GM21737 (cell line): ENCODE results near the gene RCN2.
"Not testable (repeated sequence)": the region's sequence is repeated elsewhere in the genome, so short reads cannot be mapped to it uniquely, and the experiment has no call there.

Experiments used
- ATAC-seq: cut with Tn5 transposase; IDR thresholded peaks from one replicate; pipeline ENCODE4 v1.9.1; 2021; ENCODE audit warnings: mild to moderate bottlenecking, moderate library complexity; ENCODE audit not compliant: unreplicated experiment

The RCN2 gene

GRCh38 chr15:76932135-76932966 lies 802 bp downstream of the RCN2 start:
- ATAC-seq, result no peak

DNA sequence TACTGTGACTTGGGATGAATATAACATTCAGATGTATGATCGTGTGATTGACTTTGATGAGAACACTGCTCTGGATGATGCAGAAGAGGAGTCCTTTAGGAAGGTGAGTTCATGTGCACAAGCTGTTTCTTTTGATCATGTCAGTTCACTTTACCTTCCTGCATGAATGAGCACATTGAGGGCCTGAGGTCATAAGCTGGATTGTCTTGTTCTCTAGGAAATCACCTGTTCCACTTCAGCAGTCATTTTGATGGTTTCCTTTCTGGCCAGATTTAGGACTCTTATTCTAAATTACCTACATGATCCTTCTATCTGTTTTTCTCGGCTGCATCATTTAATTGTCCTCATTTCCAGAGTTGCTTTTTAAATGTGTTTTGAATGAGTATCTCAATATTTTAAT lies 4.1 kb downstream of the RCN2 start:
- ATAC-seq, result no peak

GRCh38 chr15:76936671-76937070 lies 5.1 kb downstream of the RCN2 start:
- no peak for ATAC-seq

DNA sequence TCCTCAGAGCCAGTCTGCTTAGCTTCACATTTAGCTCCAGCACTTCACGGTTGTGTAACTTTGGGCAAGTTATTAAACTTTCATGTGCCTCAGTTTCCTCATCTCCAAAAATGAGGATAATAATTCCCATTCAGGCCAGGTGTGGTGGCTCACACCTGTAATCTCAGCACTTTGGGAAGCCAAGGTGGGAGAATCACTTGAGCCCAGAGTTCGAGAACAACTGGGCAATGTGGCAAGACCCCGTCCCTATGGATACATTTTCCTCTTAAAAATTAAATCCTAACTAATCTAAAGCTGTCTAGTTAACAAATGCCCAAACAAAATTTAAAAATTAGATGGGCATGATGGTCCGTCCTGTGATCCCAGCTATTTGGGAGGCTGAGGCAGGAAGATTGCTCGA lies 7.2 kb downstream of the RCN2 start:
- ATAC-seq, result no peak

DNA sequence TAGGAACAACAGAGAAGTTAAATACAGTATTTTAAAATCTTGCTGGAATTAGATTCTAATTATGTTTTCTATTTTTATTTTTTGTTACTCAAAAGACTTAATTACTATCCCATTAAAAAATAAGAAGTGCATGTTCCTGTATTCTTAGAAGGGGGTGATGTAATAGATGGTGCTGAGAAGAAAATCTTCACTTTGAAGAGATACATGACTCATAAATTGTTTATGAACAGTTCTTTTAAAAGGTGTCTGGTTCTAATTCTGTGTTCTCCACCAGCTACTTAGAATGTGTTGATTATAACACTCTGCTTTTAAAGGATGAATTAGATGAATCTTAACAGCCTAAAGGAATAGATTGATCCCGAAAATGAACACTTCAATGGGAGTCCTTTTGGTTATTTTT lies 8.2 kb downstream of the RCN2 start:
- no peak for ATAC-seq

DNA sequence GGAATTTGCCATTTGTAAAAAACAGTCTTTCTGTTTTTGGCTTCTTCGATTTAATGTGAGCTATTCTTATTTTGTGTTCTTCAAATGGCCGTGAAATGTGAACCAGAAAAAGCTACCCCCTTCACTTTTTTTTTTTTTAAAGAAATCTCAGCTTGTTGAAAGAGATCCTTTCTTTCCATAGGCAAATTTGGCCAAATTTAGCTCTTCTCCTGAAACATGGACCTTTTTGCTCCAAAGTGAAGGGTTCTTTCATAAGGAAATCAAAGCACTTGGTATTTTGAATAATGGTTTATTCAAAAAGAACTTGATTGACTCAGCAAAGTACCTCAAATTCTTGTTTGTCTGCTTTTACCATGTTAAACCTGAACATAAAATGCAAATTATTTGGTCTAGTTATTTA lies 10.1 kb downstream of the RCN2 start:
- ATAC-seq, result no peak

GRCh38 chr15:76942331-76942730 lies 10.8 kb downstream of the RCN2 start:
- no peak for ATAC-seq

- no peak for ATAC-seq
These were observed 14.0 kb downstream of the RCN2 start for GRCh38 chr15:76945494-76946093.

DNA sequence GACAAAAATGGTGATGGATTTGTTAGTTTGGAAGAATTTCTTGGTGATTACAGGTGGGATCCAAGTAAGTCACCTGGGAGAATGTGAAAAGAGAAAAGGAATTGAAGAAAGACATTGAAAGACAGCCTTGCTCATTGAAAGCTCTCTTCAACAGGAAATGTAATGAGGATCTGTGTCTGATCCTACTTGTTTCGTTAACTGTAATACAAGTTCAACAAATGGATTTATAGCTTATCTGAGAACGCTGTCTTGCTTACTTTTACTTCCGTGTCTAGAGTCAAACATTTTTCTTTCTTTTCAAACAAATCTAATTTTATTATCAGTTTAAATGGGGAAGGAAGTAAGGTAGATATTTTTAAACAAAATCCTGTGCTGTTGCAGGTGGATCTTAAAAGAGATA lies 15.9 kb downstream of the RCN2 start:
- ATAC-seq, result no peak

DNA sequence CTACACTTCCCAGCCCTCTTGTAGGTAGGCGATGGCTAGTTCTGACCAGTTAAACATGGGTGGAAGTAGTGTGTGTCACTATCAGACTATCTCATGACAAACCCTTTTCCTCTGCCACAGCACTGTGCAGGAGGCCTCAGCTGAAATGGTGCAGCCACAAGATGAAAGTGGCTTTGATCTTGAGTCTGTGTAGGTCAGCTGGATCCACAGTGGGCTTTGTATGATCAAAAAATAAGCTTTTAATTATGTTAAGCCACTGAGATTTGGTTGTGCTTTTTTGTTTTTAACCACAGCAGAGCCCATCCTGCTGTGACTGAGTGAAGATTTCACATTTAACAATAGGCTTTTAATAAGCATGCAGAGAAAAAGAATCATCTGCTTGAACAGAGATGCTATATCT lies 19.7 kb downstream of the RCN2 start:
- ATAC-seq, result no peak

DNA sequence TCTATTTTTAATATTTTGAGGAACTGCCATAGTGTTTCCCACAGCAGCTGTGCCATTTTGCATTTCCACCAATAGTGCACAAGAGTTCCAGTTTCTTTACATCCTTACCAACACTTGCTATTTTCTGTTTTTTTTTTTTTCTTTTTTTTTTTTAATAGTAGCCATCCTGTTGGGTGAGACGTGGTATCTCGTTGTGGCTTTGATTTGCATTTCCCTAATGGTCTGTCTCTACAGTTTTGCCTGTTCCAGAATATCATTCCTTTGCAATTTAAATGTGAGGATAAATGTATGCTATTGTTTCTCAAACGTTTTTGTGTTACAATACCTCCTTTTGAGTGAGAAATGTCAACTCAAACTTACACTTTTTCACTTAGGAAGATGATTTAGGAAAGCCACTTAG lies 22.4 kb downstream of the RCN2 start:
- no peak for ATAC-seq

- no peak for ATAC-seq
These were observed 23.2 kb downstream of the RCN2 start for GRCh38 chr15:76954744-76955143.

DNA sequence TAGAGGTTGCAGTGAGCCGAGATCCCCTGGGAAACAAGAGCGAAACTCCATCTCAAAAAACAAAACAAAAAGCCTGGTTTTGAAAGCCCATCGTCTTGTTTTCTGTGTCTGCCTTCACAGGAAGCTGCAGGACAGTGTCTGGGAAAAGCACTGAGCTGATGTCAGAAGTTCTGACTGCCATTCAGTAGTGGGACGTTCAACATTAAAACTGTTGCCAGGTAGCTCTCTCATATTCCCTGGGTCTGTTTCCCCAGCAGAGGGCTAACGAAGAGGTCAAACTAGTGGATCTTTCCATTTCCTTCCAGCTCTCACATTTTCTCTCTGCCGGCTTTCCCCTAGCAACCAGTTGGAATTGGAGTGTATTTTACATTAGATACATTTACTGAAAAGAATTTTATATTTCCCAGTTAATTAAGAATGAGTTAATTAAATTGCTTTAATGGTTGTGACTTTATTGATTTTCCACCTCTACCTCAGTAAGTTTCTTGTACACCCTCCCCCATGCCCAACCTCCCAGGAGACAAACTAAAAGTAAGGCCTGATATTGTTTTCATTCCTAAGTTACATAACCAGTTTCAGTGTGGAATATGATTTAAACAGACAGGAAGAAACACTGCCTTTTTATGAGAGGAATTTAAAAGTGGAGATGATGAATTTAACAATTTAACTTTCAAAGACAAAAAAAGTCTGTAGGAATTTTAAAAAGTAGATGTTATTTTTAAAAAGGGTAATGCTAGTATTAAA lies 29.9 kb downstream of the RCN2 start:
- ATAC-seq, result no peak

DNA sequence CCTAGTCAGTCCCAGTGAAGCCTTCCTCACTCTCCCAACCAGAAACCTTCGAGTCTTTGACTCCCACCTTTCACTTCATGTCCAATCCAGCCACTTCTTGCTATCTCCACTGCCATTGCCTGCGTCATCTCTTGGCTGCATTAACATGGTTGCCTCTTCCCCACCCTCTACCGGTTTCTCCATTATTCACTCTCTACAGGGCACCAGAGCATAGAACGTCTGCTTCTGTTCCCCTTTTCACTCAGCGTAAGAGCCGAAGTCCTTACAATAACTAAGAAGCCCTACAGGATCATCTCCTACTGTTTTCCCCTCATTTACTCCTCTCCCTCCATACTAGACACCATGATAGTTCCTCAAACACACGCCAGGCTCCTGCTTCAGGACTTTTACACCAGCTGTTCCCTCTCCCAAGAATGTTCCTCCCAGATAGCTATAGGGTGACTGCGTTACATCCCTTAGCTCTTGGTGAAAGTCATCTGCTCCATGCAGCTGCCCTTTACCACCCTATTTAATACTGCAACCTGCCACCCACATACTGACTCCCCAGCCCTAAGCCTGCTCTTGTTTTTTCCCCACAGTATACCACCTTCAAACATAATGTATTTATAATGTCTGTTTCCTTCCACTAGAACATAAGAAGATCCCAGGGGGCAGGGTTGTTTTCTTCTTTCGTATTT lies 30.9 kb downstream of the RCN2 start:
- ATAC-seq, result no peak

DNA sequence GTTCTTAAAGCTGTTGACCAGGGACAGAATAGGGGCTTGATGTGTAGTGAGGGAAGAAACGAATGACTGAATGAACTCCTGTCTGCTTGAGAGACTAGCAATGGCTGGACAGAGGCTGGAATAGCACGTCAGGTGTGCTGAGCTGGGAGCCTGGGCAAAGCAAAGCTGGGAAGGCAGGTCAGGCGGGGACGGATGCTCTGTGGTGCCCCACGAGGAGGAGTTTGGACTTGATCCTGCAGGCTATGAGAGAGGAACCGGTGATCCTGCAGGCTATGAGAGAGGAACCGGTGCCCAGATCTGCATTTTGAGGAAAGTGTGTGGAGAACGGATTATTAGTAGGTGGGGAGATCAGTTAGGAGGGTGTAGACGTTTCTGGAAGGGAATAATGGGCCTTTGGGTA lies 32.0 kb downstream of the RCN2 start:
- ATAC-seq, result no peak

GRCh38 chr15:76964157-76964556 lies 32.6 kb downstream of the RCN2 start:
- ATAC-seq, result no peak

DNA sequence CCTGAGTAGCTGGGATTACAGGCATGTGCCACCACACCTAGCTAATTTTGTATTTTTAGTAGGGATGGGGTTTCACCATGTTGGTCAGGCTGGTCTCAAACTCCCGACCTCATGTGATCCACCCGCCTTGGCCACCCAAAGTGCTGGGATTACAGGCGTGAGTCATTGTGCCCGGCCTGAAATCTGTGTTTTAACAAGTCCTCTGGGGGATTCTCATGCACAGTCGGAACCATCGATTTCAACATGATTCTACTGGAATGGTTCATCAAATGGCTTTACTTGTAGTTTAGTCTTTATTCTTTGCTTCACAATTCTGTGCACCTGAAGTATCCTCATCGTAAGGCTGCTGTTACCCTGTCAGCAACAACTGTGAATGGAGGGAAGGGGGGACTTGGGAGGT lies 34.5 kb downstream of the RCN2 start:
- ATAC-seq, result not testable (repeated sequence)

DNA sequence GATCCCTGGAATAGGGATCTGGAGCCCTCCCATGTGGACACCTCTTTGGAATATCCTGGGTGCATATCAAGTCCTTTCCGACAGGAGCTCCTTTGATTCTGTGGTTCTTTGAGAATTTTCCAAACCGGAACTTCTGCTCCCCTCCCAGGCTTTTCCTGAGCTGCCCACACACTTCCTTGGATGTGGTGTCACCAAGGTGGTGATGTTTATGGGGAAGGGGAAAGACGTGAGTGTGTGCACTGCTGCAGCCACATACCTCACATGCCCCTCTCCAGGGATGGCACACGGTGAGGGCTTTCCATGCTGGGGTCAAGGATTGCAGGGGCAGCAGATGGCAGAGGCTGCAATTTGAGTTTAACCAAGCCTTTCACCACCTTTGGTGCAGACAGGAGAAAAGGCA lies 35.5 kb downstream of the RCN2 start:
- no peak for ATAC-seq

- ATAC-seq, result no peak
These were observed 36.8 kb downstream of the RCN2 start for GRCh38 chr15:76968306-76968705.

DNA sequence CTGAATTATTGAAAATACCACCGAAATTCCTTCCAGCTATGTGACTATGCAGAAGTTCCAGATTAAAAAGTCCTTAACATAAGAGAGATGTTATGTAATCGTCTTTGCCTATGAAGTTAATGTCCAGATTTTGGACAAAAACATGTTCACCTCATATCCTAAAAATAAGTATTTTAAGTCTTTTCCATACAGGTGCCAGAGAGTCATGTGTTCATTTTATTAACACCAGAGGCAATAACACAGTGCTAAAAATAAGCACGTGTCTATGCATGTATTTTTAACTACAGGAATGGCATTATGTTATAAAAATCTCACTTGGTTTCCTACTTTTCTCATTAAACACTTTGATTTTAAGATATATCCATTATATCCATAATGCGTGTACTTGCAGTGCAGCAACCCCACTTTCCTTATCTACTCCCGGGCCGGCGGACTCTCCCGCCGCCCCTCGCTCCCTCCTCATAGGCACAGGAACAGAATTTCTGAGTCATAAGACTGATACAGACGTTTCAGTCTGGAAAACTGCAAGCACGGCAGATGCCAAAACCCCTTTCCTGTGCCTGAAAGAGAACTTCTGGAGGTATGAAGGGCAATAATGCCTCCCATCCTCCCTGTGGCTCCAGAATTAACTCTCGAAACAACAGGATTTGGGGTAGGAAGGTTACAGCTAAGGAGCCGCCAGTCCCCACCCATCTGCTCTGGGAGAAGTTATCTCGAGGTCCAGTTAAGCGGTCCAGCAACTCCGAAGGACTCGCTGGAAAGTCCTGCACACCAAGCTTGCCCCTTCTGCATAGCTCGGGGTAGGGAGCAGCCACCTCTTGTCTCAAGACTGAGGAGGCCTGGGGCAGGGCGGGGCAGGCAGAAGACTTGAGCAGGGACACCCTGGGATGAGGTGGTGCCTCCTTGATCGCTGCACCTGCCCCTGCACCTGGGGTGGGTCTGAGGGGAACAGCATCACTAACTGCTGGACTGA lies 41.1 kb downstream of the RCN2 start:
- ATAC-seq, result no peak
